Measurements from ENCODE around the gene APBB2.
"Not testable (repeated sequence)": the region's sequence is repeated elsewhere in the genome, so short reads cannot be mapped to it uniquely, and the experiment has no call there.

The APBB2 gene

DNA sequence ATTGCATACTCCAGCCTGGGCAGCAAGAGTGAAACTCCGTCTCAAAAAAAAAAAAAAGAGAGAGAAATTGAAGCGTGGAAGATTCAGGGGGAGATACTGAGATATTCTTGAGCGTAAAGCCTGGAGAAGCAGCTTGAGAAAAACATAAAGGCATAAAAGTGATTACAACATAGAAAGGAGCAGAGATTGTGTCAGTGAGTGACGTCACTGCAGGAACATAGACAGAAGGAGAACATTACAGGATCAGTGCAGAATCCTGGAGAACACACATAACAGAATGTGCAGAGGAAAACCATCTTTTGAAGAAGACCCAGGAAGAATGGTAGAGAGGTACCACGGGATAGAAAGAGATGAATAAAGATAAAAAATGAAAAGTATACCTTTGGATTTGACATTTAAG, 147.0 kb downstream of the APBB2 start:
- no peak overlapping the region for H3K9ac ChIP-seq (ENCODE audit: low read length)
- peak; percentile 50 for DNase-seq (ENCODE audit: low read depth)
- H3K27me3 ChIP-seq (replicated peaks; ENCODE audit: control insufficient read depth, insufficient read depth, low read length) = no peaks in the 10 kb centered on the region
- no peaks in the 10 kb centered on the region for H3K36me3 ChIP-seq (ENCODE audit: control insufficient read depth, insufficient read depth, low read length, severe bottlenecking)
- no peak overlapping the region for H3K4me3 ChIP-seq (ENCODE audit: low read length)
- peaks cover 11% of the 10 kb centered on the region for H3K4me1 ChIP-seq (ENCODE audit: control insufficient read depth, insufficient read depth, low read length)
- H3K9me3 ChIP-seq (ENCODE audit: control insufficient read depth, low read length) = no peaks in the 10 kb centered on the region

- DNase-seq (ENCODE audit: low read depth) = no peak
- no peaks in the 10 kb centered on the region for H3K27me3 ChIP-seq (replicated peaks; ENCODE audit: control insufficient read depth, insufficient read depth, low read length)
- H3K4me1 ChIP-seq (ENCODE audit: control insufficient read depth, insufficient read depth, low read length) = peaks cover 20% of the 10 kb centered on the region
- no peak overlapping the region for H3K9ac ChIP-seq (ENCODE audit: low read length)
- no peaks in the 10 kb centered on the region for H3K9me3 ChIP-seq (ENCODE audit: control insufficient read depth, low read length)
- no peaks in the 10 kb centered on the region for H3K36me3 ChIP-seq (ENCODE audit: control insufficient read depth, insufficient read depth, low read length, severe bottlenecking)
- H3K4me3 ChIP-seq (ENCODE audit: low read length) = no peak overlapping the region
Observed at GRCh38 chr4:41066049-41066448, 148.3 kb downstream of the APBB2 start.

GRCh38 chr4:41065434-41066006, 148.8 kb downstream of the APBB2 start:
- Histone ChIP-seq H3K27me3 (replicated peaks; ENCODE audit: control insufficient read depth, insufficient read depth, low read length) (no peaks in the 10 kb centered on the region), H3K4me1 (ENCODE audit: control insufficient read depth, insufficient read depth, low read length) (peaks cover 20% of the 10 kb centered on the region), H3K9me3 (ENCODE audit: control insufficient read depth, low read length) (no peaks in the 10 kb centered on the region), H3K4me3 (ENCODE audit: low read length) (no peak overlapping the region), H3K9ac (ENCODE audit: low read length) (no peak overlapping the region), H3K36me3 (ENCODE audit: control insufficient read depth, insufficient read depth, low read length, severe bottlenecking) (no peaks in the 10 kb centered on the region)
- no peak for DNase-seq (ENCODE audit: low read depth)

DNA sequence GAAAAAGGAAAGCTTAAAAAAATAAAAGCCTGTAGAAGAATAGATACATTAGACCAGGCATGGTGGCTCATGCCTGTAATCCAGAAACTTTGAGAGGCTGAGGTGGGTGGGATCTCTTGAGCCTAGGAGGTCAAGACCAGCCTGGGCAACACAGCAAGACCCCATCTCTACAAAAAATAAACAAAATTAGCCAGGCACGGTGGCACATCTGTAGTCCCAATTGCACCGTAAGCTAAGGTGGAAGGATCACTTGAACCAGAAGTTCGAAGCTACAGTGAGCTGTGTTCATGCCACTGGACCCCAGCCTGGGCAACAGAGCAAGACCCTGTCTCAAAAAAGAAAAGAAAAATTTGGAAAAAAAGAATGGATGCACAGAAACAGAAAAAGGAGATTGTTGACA, 149.4 kb downstream of the APBB2 start:
- no peaks in the 10 kb centered on the region for H3K9me3 ChIP-seq (ENCODE audit: control insufficient read depth, low read length)
- H3K4me1 ChIP-seq (ENCODE audit: control insufficient read depth, insufficient read depth, low read length) = peaks cover 26% of the 10 kb centered on the region
- no peaks in the 10 kb centered on the region for H3K27me3 ChIP-seq (replicated peaks; ENCODE audit: control insufficient read depth, insufficient read depth, low read length)
- H3K4me3 ChIP-seq (ENCODE audit: low read length) = no peak overlapping the region
- no peaks in the 10 kb centered on the region for H3K36me3 ChIP-seq (ENCODE audit: control insufficient read depth, insufficient read depth, low read length, severe bottlenecking)
- no peak for DNase-seq (ENCODE audit: low read depth)
- no peak overlapping the region for H3K9ac ChIP-seq (ENCODE audit: low read length)

DNA sequence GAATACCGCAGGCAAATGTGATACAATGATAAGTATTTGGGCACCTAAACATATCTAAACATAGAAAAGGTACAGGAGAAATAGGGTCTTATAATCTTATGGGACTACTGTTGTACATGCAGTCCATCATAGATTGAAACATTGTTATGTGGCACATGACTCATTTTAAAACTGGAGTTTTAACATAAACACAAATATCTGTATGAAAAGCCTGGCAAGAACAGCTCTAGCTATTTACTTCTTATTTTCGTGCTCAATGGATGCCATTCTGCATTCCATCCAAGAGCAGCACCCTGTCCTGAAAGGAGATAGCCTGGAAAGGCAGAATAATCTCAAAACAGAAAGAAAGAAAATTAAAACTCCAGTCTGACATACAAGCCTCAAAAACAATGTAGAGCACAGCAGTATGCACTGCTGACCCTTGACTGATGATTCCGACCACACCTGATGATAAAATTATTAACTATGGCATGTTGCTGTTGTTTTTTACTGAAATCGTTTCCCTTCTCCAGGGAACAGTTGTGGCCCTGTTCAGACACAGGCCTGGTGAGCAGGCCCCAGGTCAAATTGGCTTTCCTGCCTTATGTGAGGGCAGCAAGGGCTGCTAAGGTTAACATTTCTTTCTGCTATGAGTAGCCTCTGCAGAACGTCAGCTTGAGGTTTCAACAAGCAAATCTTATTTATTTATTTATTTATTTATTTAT, 152.7 kb downstream of the APBB2 start:
- H3K27me3 ChIP-seq (replicated peaks; ENCODE audit: control insufficient read depth, insufficient read depth, low read length) = no peaks in the 10 kb centered on the region
- H3K4me1 ChIP-seq (ENCODE audit: control insufficient read depth, insufficient read depth, low read length) = peaks cover 46% of the 10 kb centered on the region
- no peaks in the 10 kb centered on the region for H3K36me3 ChIP-seq (ENCODE audit: control insufficient read depth, insufficient read depth, low read length, severe bottlenecking)
- DNase-seq (ENCODE audit: low read depth) = peak; percentile 66
- peak overlapping the region; percentile 13 for H3K9ac ChIP-seq (ENCODE audit: low read length)
- peak overlapping the region; percentile 21 for H3K4me3 ChIP-seq (ENCODE audit: low read length)
- H3K9me3 ChIP-seq (ENCODE audit: control insufficient read depth, low read length) = no peaks in the 10 kb centered on the region

GRCh38 chr4:41060352-41061334, 153.7 kb downstream of the APBB2 start:
- H3K36me3 ChIP-seq (ENCODE audit: control insufficient read depth, insufficient read depth, low read length, severe bottlenecking) = no peaks in the 10 kb centered on the region
- H3K4me3 ChIP-seq (ENCODE audit: low read length) = peak overlapping the region; percentile 24
- H3K27me3 ChIP-seq (replicated peaks; ENCODE audit: control insufficient read depth, insufficient read depth, low read length) = no peaks in the 10 kb centered on the region
- H3K4me1 ChIP-seq (ENCODE audit: control insufficient read depth, insufficient read depth, low read length) = peaks cover 49% of the 10 kb centered on the region
- H3K9ac ChIP-seq (ENCODE audit: low read length) = peak overlapping the region; percentile 13
- DNase-seq (ENCODE audit: low read depth) = no peak
- H3K9me3 ChIP-seq (ENCODE audit: control insufficient read depth, low read length) = no peaks in the 10 kb centered on the region

DNA sequence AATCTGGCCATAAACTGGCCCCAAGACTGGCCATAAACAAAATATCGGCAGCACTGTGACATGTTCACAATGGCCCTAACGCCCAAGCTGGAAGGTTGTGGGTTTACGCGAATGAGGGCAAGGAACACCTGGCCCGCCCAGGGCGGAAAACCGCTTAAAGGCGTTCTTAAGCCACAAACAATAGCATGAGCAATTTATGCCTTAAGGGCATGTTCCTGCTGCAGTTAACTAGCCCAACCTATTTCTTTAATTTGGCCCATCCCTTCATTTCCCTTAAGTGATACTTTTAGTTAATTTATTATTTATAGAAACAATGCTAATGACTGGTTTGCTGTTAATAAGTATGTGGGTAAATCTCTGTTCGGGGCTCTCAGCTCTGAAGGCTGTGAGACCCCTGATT, 154.9 kb downstream of the APBB2 start:
- H3K9me3 ChIP-seq (ENCODE audit: control insufficient read depth, low read length); H3K27me3 ChIP-seq (replicated peaks; ENCODE audit: control insufficient read depth, insufficient read depth, low read length); H3K9ac ChIP-seq (ENCODE audit: low read length); DNase-seq (ENCODE audit: low read depth); H3K4me3 ChIP-seq (ENCODE audit: low read length); H3K36me3 ChIP-seq (ENCODE audit: control insufficient read depth, insufficient read depth, low read length, severe bottlenecking): not testable (repeated sequence)
- peaks cover 46% of the 10 kb centered on the region for H3K4me1 ChIP-seq (ENCODE audit: control insufficient read depth, insufficient read depth, low read length)

- Histone ChIP-seq H3K9me3 (ENCODE audit: control insufficient read depth, low read length) (no peaks in the 10 kb centered on the region), H3K4me1 (ENCODE audit: control insufficient read depth, insufficient read depth, low read length) (peaks cover 43% of the 10 kb centered on the region), H3K36me3 (ENCODE audit: control insufficient read depth, insufficient read depth, low read length, severe bottlenecking) (no peaks in the 10 kb centered on the region), H3K4me3 (ENCODE audit: low read length) (peak overlapping the region; percentile 38), H3K27me3 (replicated peaks; ENCODE audit: control insufficient read depth, insufficient read depth, low read length) (no peaks in the 10 kb centered on the region), H3K9ac (ENCODE audit: low read length) (peak overlapping the region; percentile 66)
- DNase-seq (ENCODE audit: low read depth) = no peak
Observed at GRCh38 chr4:41058426-41058825, 155.9 kb downstream of the APBB2 start.

- Histone ChIP-seq H3K9me3 (ENCODE audit: control insufficient read depth, low read length) (no peaks in the 10 kb centered on the region), H3K27me3 (replicated peaks; ENCODE audit: control insufficient read depth, insufficient read depth, low read length) (no peaks in the 10 kb centered on the region), H3K4me3 (ENCODE audit: low read length) (peak overlapping the region; percentile 38), H3K36me3 (ENCODE audit: control insufficient read depth, insufficient read depth, low read length, severe bottlenecking) (no peaks in the 10 kb centered on the region), H3K9ac (ENCODE audit: low read length) (peak overlapping the region; percentile 66), H3K4me1 (ENCODE audit: control insufficient read depth, insufficient read depth, low read length) (peaks cover 43% of the 10 kb centered on the region)
- peak; percentile 68 for DNase-seq (ENCODE audit: low read depth)
Observed at GRCh38 chr4:41057467-41057866, 156.9 kb downstream of the APBB2 start.

- DNase-seq (ENCODE audit: low read depth) = no peak
- no peaks in the 10 kb centered on the region for H3K36me3 ChIP-seq (ENCODE audit: control insufficient read depth, insufficient read depth, low read length, severe bottlenecking)
- H3K9ac ChIP-seq (ENCODE audit: low read length) = no peak overlapping the region
- H3K27me3 ChIP-seq (replicated peaks; ENCODE audit: control insufficient read depth, insufficient read depth, low read length) = no peaks in the 10 kb centered on the region
- H3K4me1 ChIP-seq (ENCODE audit: control insufficient read depth, insufficient read depth, low read length) = peaks cover 12% of the 10 kb centered on the region
- H3K9me3 ChIP-seq (ENCODE audit: control insufficient read depth, low read length) = no peaks in the 10 kb centered on the region
- H3K4me3 ChIP-seq (ENCODE audit: low read length) = no peak overlapping the region
Observed at GRCh38 chr4:41052287-41052686, 162.1 kb downstream of the APBB2 start.
